SK-N-SH treated with all-trans-retinoic acid at 6 μM for 48 hours (cell line): ENCODE results near the gene CTH.
"Not testable (repeated sequence)": the region's sequence is repeated elsewhere in the genome, so short reads cannot be mapped to it uniquely, and the experiment has no call there.

Experiments used
- ATAC-seq: fragments of 200-7000 bp; cut with Tn5 transposase; 3 replicates; pipeline ENCODE4 v1.9.1; 2020; ENCODE audit warnings: mild to moderate bottlenecking, moderate library complexity
- ARNTL ChIP-seq: fragments of 450-650 bp; formaldehyde crosslinking; IDR thresholded peaks from 2 replicates; pipeline ENCODE4 v1.5.0; 2020; ENCODE audit warnings: low read depth, mild to moderate bottlenecking, moderate library complexity, borderline replicate concordance
- BACH2 ChIP-seq: fragments of 250-450 bp; sonication (Bioruptor Pico); IDR thresholded peaks from 2 replicates; pipeline ENCODE4 v1.9.0; 2021; ENCODE audit warnings: mild to moderate bottlenecking, borderline replicate concordance
- CSDC2 ChIP-seq: fragments of 250-450 bp; sonication (Bioruptor Pico); IDR thresholded peaks from 2 replicates; pipeline ENCODE4 v1.5.0; 2020; ENCODE audit warnings: mild to moderate bottlenecking, moderate library complexity
- ESRRG ChIP-seq: fragments of 250-450 bp; sonication (Bioruptor Pico); IDR thresholded peaks from 2 replicates; pipeline ENCODE4 v1.6.1; 2021; ENCODE audit warnings: mild to moderate bottlenecking
- GLIS3 ChIP-seq: fragments of 250-450 bp; sonication (Bioruptor Pico); IDR thresholded peaks from 2 replicates; pipeline ENCODE4 v1.5.0; 2020; ENCODE audit warnings: mild to moderate bottlenecking, moderate library complexity
- ISL1 ChIP-seq: fragments of 250-450 bp; sonication (Bioruptor Pico); IDR thresholded peaks from 2 replicates; pipeline ENCODE4 v2.1.2; 2022; ENCODE audit warnings: mild to moderate bottlenecking, moderate library complexity
- OSR1 ChIP-seq: fragments of 250-450 bp; sonication (Bioruptor Pico); IDR thresholded peaks from 2 replicates; pipeline ENCODE4 v1.8.0; 2022; ENCODE audit warnings: moderate library complexity, mild to moderate bottlenecking, inconsistent platforms
- PPARA ChIP-seq: fragments of 250-450 bp; sonication (Bioruptor Pico); IDR thresholded peaks from 2 replicates; pipeline ENCODE4 v1.5.0; 2020; ENCODE audit warnings: mild to moderate bottlenecking, borderline replicate concordance
- RARB ChIP-seq: fragments of 250-450 bp; sonication (Bioruptor Pico); IDR thresholded peaks from 2 replicates; pipeline ENCODE4 v1.8.0; 2021; ENCODE audit warnings: mild to moderate bottlenecking, moderate library complexity
- SNAI2 ChIP-seq: fragments of 250-450 bp; sonication (Bioruptor Pico); IDR thresholded peaks from 2 replicates; pipeline ENCODE4 v1.5.0; 2020; ENCODE audit warnings: mild to moderate bottlenecking, moderate library complexity
- TCF4 ChIP-seq: fragments of 250-450 bp; sonication (Bioruptor Pico); IDR thresholded peaks from 2 replicates; pipeline ENCODE4 v1.8.0; 2021; ENCODE audit warnings: mild to moderate bottlenecking, moderate library complexity, borderline replicate concordance
- TOX ChIP-seq: fragments of 250-450 bp; sonication (Bioruptor Pico); IDR thresholded peaks from 2 replicates; pipeline ENCODE4 v1.8.0; 2021; ENCODE audit warnings: mild to moderate bottlenecking, moderate library complexity, borderline replicate concordance
- ZC3H10 ChIP-seq: fragments of 250-450 bp; sonication (Bioruptor Pico); IDR thresholded peaks from 2 replicates; pipeline ENCODE4 v1.5.1; 2021; ENCODE audit warnings: mild to moderate bottlenecking, moderate library complexity
- ZFP3 ChIP-seq: fragments of 250-450 bp; sonication (Bioruptor Pico); IDR thresholded peaks from 2 replicates; pipeline ENCODE4 v1.5.0; 2020; ENCODE audit warnings: mild to moderate bottlenecking, moderate library complexity
- ZFP30 ChIP-seq: fragments of 450-650 bp; formaldehyde crosslinking; IDR thresholded peaks from 2 replicates; pipeline ENCODE4 v1.5.0; 2022; ENCODE audit warnings: mild to moderate bottlenecking, moderate library complexity
- ZNF565 ChIP-seq: fragments of 450-650 bp; formaldehyde crosslinking; conservative IDR thresholded peaks from 2 replicates; pipeline ENCODE4 v1.5.0; 2020; ENCODE audit warnings: low read depth, mild to moderate bottlenecking, moderate library complexity
- ZNF70 ChIP-seq: fragments of 450-650 bp; formaldehyde crosslinking; IDR thresholded peaks from 2 replicates; pipeline ENCODE4 v1.5.0; 2020; ENCODE audit warnings: mild to moderate bottlenecking, moderate library complexity
- ZNF8 ChIP-seq: fragments of 450-650 bp; formaldehyde crosslinking; IDR thresholded peaks from 2 replicates; pipeline ENCODE4 v1.5.0; 2020; ENCODE audit warnings: mild to moderate bottlenecking, moderate library complexity
- TF ChIP-seq, protein P1 (sequence below): fragments of 250-450 bp; sonication (Bioruptor Pico); IDR thresholded peaks from 2 replicates; pipeline ENCODE4 v1.5.1; 2020; ENCODE audit warnings: low read depth, mild to moderate bottlenecking, moderate library complexity
- TF ChIP-seq, protein P2 (sequence below): fragments of 250-450 bp; sonication (Bioruptor Pico); IDR thresholded peaks from 2 replicates; pipeline ENCODE4 v1.5.1; 2021; ENCODE audit warnings: mild to moderate bottlenecking, moderate library complexity
- TF ChIP-seq, protein P3 (sequence below): fragments of 250-450 bp; sonication (Bioruptor Pico); IDR thresholded peaks from 2 replicates; pipeline ENCODE4 v1.8.0; 2020; ENCODE audit warnings: mild to moderate bottlenecking, moderate library complexity, borderline replicate concordance
- TF ChIP-seq, protein P4 (sequence below): fragments of 250-450 bp; sonication (Bioruptor Pico); IDR thresholded peaks from 2 replicates; pipeline ENCODE4 v1.8.0; 2021; ENCODE audit warnings: low read depth, mild to moderate bottlenecking, moderate library complexity, borderline replicate concordance
- TF ChIP-seq, protein P5 (sequence below): fragments of 250-450 bp; sonication (Bioruptor Pico); IDR thresholded peaks from 2 replicates; pipeline ENCODE4 v1.5.0; 2020; ENCODE audit warnings: mild to moderate bottlenecking, moderate library complexity

Gene CTH

DNA sequence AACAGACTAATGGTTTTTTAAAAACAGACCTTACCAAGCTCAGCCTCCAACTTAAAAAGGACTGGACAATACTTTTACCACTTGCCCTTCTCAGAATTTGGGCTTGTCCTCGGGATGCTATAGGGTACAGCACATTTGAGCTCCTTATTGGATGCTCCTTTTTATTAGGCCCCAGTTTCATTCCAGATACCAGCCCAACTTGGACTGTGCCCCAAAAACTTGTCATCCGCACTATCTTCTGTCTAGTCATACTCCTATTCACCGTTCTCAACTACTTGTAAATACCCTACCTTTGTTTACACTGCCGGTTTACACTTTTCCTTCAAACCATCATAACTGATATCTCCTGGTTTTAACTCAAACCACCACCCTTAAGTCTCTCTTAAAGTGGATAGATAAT, 38.6 kb upstream of the CTH start:
- no peak for ATAC-seq
- TF ChIP-seq ZFP3 (CRISPR knock-in tag) (no peak), ISL1 (CRISPR knock-in tag) (no peak), TOX (no peak), ZNF70 (no peak), PPARA (no peak)
- TF ChIP-seq, protein P1, sequence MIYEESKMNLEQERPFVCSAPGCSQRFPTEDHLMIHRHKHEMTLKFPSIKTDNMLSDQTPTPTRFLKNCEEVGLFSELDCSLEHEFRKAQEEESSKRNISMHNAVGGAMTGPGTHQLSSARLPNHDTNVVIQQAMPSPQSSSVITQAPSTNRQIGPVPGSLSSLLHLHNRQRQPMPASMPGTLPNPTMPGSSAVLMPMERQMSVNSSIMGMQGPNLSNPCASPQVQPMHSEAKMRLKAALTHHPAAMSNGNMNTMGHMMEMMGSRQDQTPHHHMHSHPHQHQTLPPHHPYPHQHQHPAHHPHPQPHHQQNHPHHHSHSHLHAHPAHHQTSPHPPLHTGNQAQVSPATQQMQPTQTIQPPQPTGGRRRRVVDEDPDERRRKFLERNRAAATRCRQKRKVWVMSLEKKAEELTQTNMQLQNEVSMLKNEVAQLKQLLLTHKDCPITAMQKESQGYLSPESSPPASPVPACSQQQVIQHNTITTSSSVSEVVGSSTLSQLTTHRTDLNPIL (CRISPR knock-in tag) = no peak
- TF ChIP-seq, protein P2, sequence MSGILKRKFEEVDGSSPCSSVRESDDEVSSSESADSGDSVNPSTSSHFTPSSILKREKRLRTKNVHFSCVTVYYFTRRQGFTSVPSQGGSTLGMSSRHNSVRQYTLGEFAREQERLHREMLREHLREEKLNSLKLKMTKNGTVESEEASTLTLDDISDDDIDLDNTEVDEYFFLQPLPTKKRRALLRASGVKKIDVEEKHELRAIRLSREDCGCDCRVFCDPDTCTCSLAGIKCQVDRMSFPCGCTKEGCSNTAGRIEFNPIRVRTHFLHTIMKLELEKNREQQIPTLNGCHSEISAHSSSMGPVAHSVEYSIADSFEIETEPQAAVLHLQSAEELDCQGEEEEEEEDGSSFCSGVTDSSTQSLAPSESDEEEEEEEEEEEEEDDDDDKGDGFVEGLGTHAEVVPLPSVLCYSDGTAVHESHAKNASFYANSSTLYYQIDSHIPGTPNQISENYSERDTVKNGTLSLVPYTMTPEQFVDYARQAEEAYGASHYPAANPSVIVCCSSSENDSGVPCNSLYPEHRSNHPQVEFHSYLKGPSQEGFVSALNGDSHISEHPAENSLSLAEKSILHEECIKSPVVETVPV (CRISPR knock-in tag) = no peak

DNA sequence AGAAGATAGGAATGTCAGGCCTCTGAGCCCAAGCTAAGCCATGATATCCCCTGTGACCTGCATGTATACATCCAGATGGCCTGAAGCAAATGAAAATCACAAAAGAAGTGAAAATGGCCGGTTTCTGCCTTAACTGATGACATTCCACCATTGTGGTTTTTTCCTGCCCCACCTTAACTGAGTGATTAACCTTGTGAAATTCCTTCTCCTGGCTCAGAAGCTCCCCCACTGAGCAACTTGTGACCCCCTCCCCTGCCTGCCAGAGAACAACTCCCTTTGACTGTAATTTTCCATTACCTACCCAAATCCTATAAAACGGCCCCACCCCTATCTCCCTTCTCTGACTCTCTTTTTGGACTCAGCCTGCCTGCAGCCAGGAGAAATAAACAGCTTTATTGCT, 37.5 kb upstream of the CTH start:
- ATAC-seq = not testable (repeated sequence)

DNA sequence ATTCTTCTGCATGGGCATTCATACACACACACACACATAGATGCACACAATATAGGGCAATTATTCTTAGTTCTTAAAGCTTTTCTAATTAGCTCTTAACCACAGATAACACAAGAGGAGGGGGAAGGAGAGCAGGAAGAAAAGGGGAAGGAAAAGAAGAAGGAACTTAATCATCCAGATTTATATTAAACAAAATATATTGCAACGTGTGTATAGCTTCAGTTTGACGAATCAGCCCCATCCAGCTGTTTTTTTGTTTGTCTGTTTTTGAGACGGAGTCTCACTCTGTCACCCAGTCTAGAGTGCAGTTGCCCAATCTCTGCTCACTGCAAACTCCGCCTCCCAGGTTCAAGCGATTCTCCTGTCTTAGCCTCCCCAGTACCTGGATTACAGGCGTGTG, 34.9 kb upstream of the CTH start:
- TF ChIP-seq ESRRG (no peak), GLIS3 (CRISPR knock-in tag) (no peak), OSR1 (no peak), TCF4 (no peak), ZC3H10 (no peak), ISL1 (CRISPR knock-in tag) (no peak)
- TF ChIP-seq, protein P3, sequence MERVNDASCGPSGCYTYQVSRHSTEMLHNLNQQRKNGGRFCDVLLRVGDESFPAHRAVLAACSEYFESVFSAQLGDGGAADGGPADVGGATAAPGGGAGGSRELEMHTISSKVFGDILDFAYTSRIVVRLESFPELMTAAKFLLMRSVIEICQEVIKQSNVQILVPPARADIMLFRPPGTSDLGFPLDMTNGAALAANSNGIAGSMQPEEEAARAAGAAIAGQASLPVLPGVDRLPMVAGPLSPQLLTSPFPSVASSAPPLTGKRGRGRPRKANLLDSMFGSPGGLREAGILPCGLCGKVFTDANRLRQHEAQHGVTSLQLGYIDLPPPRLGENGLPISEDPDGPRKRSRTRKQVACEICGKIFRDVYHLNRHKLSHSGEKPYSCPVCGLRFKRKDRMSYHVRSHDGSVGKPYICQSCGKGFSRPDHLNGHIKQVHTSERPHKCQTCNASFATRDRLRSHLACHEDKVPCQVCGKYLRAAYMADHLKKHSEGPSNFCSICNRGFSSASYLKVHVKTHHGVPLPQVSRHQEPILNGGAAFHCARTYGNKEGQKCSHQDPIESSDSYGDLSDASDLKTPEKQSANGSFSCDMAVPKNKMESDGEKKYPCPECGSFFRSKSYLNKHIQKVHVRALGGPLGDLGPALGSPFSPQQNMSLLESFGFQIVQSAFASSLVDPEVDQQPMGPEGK (CRISPR knock-in tag) = no peak
- ATAC-seq = no peak

DNA sequence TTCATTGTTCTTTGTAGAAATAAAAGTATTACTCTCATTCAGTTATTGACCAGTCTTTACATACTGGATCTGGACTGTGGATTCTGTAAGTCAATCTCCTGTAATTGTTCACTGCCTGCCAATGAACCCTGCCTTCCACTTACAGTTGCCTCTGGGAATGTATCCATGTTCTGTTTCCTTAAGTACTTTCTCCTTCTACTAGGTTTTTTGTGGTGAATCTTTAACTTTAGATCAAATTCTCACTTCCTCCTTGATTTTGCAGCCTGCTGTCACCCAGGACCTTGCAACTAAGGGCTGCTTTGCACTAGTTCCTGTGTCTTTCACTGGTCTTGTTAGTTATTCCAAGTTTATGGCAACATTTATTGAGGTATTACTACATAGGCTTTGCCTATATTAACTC, 28.4 kb upstream of the CTH start:
- no peak for ATAC-seq

DNA sequence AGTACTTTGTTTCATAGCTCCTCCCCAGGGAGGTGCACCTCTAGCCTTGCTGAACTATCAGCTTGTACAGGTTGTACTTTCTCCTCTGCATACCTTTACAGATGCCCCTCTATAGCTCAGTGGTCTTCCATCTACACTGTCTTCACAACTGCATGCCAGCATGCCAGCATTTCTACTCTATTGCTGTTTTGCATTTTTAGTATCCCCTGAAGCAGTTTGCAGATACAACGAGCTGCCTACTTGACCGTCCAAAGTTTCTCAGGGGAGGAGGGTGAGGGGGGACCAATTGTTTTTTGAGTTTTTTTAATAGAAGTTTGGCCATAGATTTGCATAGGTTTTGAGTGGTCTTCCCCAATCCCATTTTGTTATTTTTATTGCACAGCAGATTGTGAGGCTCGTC, 27.6 kb upstream of the CTH start:
- no peak for ATAC-seq
- TF ChIP-seq BACH2 (CRISPR knock-in tag) = no peak
- no peak for TF ChIP-seq ZC3H10
- no peak for TF ChIP-seq ESRRG
- TF ChIP-seq ZNF8 (CRISPR knock-in tag) = no peak

More for the DNA sequence above, 28.4 kb upstream of the CTH start:
- TF ChIP-seq ZNF8 (CRISPR knock-in tag) (no peak), ZNF70 (no peak), RARB (CRISPR knock-in tag) (no peak), ZFP3 (CRISPR knock-in tag) (no peak), ZNF565 (CRISPR knock-in tag) (no peak), ZFP30 (CRISPR knock-in tag) (no peak)

DNA sequence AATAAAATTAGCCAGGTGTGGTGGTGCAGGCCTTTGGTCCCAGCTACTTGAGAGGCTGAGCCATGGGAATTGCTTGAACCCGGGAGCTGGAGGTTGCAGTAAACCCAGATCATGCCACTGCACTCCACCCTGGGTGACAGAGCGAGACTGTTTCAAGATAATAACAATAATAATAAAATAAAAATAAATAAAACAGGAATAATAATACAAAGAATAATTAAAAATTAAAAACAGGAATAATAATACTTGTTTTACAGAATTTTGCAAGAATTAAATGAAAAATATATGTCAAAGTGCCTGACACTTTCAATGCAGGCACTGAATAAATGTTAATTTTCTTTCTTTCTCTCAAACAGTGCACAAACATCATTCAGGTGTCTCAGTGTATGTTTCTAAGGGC, 26.5 kb upstream of the CTH start:
- no peak for ATAC-seq
- TF ChIP-seq ZNF70 (no peak), GLIS3 (CRISPR knock-in tag) (no peak), ZNF8 (CRISPR knock-in tag) (no peak), RARB (CRISPR knock-in tag) (no peak), ZFP3 (CRISPR knock-in tag) (no peak), ZNF565 (CRISPR knock-in tag) (no peak), ZFP30 (CRISPR knock-in tag) (no peak), ARNTL (CRISPR knock-in tag) (no peak), BACH2 (CRISPR knock-in tag) (no peak), ESRRG (no peak), CSDC2 (no peak), PPARA (no peak), SNAI2 (CRISPR knock-in tag) (no peak), TOX (no peak), TCF4 (no peak), OSR1 (no peak), ZC3H10 (no peak)
- TF ChIP-seq, protein P4, sequence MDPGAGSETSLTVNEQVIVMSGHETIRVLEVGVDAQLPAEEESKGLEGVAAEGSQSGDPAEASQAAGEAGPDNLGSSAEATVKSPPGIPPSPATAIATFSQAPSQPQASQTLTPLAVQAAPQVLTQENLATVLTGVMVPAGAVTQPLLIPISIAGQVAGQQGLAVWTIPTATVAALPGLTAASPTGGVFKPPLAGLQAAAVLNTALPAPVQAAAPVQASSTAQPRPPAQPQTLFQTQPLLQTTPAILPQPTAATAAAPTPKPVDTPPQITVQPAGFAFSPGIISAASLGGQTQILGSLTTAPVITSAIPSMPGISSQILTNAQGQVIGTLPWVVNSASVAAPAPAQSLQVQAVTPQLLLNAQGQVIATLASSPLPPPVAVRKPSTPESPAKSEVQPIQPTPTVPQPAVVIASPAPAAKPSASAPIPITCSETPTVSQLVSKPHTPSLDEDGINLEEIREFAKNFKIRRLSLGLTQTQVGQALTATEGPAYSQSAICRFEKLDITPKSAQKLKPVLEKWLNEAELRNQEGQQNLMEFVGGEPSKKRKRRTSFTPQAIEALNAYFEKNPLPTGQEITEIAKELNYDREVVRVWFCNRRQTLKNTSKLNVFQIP (CRISPR knock-in tag) = no peak
- TF ChIP-seq, protein P1 (CRISPR knock-in tag) = no peak
- TF ChIP-seq, protein P5, sequence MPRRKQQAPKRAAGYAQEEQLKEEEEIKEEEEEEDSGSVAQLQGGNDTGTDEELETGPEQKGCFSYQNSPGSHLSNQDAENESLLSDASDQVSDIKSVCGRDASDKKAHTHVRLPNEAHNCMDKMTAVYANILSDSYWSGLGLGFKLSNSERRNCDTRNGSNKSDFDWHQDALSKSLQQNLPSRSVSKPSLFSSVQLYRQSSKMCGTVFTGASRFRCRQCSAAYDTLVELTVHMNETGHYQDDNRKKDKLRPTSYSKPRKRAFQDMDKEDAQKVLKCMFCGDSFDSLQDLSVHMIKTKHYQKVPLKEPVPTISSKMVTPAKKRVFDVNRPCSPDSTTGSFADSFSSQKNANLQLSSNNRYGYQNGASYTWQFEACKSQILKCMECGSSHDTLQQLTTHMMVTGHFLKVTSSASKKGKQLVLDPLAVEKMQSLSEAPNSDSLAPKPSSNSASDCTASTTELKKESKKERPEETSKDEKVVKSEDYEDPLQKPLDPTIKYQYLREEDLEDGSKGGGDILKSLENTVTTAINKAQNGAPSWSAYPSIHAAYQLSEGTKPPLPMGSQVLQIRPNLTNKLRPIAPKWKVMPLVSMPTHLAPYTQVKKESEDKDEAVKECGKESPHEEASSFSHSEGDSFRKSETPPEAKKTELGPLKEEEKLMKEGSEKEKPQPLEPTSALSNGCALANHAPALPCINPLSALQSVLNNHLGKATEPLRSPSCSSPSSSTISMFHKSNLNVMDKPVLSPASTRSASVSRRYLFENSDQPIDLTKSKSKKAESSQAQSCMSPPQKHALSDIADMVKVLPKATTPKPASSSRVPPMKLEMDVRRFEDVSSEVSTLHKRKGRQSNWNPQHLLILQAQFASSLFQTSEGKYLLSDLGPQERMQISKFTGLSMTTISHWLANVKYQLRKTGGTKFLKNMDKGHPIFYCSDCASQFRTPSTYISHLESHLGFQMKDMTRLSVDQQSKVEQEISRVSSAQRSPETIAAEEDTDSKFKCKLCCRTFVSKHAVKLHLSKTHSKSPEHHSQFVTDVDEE (CRISPR knock-in tag) = no peak
